OCI-LY3 (cell line): Measurements from ENCODE around the gene IFT122.

Experiments used
- CTCF ChIP-seq: fragments of 200-600, 300-600 bp; sonication (generic); IDR thresholded peaks from 2 replicates; pipeline ENCODE4 v1.5.1; 2014; ENCODE audit warnings: antibody characterized with exemption, low read length, low read depth
- EZH2phosphoT487 ChIP-seq: fragments of 200-600 bp; shearing (Covaris generic); IDR thresholded peaks from 2 replicates; pipeline ENCODE4 v1.6.1; 2018; ENCODE audit warnings: antibody characterized with exemption, mixed run types, low read depth

- TF ChIP-seq EZH2phosphoT487 (no peak), CTCF (no peak)
Measured at GRCh38 chr3:129432671-129433070, 7.4 kb upstream of the IFT122 start.
